Lower leg skin (tissue), 3 donors: ENCODE measurements around the gene HACL1.

Experiments
- POLR2A ChIP-seq, 2 donors: fragments of 450-650 bp; IDR thresholded peaks; one replicate each; pipeline ENCODE4 v1.6.1; 2016 to 2017; ENCODE audit warnings: antibody characterized with exemption in 2 of 2, mild to moderate bottlenecking in 1 of 2, moderate library complexity in 1 of 2
- TF ChIP-seq, protein P1 (sequence below), 3 donors: fragments of 450-650 bp; IDR thresholded peaks; one replicate each; pipeline ENCODE4 v1.5.1; 2016; ENCODE audit warnings: antibody characterized with exemption in 3 of 3, mild to moderate bottlenecking in 3 of 3, moderate library complexity in 2 of 3

DNA sequence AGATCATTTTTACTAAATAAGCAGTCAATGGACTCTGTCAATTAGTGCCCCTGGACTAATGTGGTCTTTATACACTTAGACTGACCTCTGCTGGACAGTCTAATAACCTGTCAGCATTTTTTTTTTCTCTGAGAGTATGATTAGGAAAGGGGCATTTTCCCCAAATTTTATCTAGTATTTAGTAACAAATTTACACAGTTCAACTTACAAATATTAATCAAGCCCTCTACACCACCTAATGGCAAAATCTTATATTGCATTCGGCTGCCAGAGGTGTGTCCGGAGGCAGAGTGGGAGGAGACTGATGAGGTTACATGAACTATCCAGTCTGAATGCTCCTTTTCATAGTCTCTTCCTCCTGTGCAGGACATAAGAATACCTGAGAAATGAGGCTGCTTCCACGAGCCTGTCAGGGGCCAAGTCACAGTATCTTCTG lies 43.8 kb downstream of the HACL1 start:
- TF ChIP-seq, protein P1, sequence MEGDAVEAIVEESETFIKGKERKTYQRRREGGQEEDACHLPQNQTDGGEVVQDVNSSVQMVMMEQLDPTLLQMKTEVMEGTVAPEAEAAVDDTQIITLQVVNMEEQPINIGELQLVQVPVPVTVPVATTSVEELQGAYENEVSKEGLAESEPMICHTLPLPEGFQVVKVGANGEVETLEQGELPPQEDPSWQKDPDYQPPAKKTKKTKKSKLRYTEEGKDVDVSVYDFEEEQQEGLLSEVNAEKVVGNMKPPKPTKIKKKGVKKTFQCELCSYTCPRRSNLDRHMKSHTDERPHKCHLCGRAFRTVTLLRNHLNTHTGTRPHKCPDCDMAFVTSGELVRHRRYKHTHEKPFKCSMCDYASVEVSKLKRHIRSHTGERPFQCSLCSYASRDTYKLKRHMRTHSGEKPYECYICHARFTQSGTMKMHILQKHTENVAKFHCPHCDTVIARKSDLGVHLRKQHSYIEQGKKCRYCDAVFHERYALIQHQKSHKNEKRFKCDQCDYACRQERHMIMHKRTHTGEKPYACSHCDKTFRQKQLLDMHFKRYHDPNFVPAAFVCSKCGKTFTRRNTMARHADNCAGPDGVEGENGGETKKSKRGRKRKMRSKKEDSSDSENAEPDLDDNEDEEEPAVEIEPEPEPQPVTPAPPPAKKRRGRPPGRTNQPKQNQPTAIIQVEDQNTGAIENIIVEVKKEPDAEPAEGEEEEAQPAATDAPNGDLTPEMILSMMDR (IDR thresholded peaks at IDR 0.05): no peak
- TF ChIP-seq POLR2A (IDR thresholded peaks at IDR 0.05): no peak
